ENCODE measurements around the gene SCYGR3. TPM values are rescaled to one million over a fixed set of nuclear protein-coding genes. Genes with fewer than 3 reads are reported as not detected.

Gene SCYGR3
- total and polyA plus RNA-seq, 2 experiments from 2014 or later: not detected

- Histone ChIP-seq H3K4me2 (no peak overlapping the region), H3K27ac (ENCODE audit: low read depth) (no peak overlapping the region), H2AFZ (no peak overlapping the region), H4K20me1 (replicated peaks; ENCODE audit: insufficient read depth) (no peaks in the 10 kb centered on the region; the same call in 1 of the 2 replicates), H3K27me3 (ENCODE audit: insufficient read depth) (no peaks in the 10 kb centered on the region), H3K9me2 (ENCODE audit: insufficient read depth) (no peaks in the 10 kb centered on the region), H3K36me3 (ENCODE audit: insufficient read depth) (no peaks in the 10 kb centered on the region), H3K4me1 (ENCODE audit: insufficient read depth) (no peaks in the 10 kb centered on the region), H3F3A (replicated peaks; ENCODE audit: low read depth) (no peaks in the 10 kb centered on the region), H3K4me3 (no peak overlapping the region), H3K79me2 (replicated peaks; ENCODE audit: insufficient read depth) (no peaks in the 10 kb centered on the region)
- Mint-ChIP-seq H3K9me3 (no peaks in the 10 kb centered on the region), H3K27me3 (ENCODE audit: insufficient read depth, low read depth, poor library complexity) (no peaks in the 10 kb centered on the region), H3K36me3 (ENCODE audit: low read depth) (no peaks in the 10 kb centered on the region), H3K4me3 (no peak overlapping the region), H3K4me1 (no peaks in the 10 kb centered on the region), H3K27ac (no peak overlapping the region)
- ATAC-seq (no peak), DNase-seq (ENCODE audit: low spot score) (no peak)
- TF ChIP-seq ETS1 (IDR thresholded peaks at IDR 0.05): no peak
- TF ChIP-seq ZNF462 (CRISPR knock-in tag; IDR thresholded peaks at IDR 0.05): no peak
- no peak for TF ChIP-seq ZNF114 (CRISPR knock-in tag; IDR thresholded peaks at IDR 0.05)
- no peak for TF ChIP-seq JUNB (IDR thresholded peaks at IDR 0.05; ENCODE audit: unreplicated experiment)
- TF ChIP-seq REST (IDR thresholded peaks at IDR 0.05; ENCODE audit: unreplicated experiment): no peak
- TF ChIP-seq EZH2 (IDR thresholded peaks at IDR 0.05; ENCODE audit: low read depth, unreplicated experiment): no peak
- no peak for TF ChIP-seq NANOG (IDR thresholded peaks at IDR 0.05; ENCODE audit: borderline replicate concordance)
Observed at GRCh38 chr2:227608561-227609338, 5.9 kb downstream of the SCYGR3 start.

Measured in GM23338 (cell line).